Occipital lobe (tissue), 2 donors: ENCODE results near the gene ANGPTL5. TPM values are rescaled to one million over a fixed set of nuclear protein-coding genes. Genes with fewer than 3 reads are reported as not detected.
"Not testable (repeated sequence)": the region's sequence is repeated elsewhere in the genome, so short reads cannot be mapped to it uniquely, and the experiment has no call there.

ENCODE experiments used
- DNase-seq: peaks from one replicate; lab custom pipeline; 2025; lab: John Stamatoyannopoulos, UW
- total RNA-seq: library from RNA; depleted of rRNA; stranded (reverse); fragments of >200 nt; gene quantifications from one replicate; pipeline ENCODE4 v1.2.3, GENCODE V29; 2014

Gene ANGPTL5
- total RNA-seq, 1 donor from 2014 or later, result 0.62 TPM

DNA sequence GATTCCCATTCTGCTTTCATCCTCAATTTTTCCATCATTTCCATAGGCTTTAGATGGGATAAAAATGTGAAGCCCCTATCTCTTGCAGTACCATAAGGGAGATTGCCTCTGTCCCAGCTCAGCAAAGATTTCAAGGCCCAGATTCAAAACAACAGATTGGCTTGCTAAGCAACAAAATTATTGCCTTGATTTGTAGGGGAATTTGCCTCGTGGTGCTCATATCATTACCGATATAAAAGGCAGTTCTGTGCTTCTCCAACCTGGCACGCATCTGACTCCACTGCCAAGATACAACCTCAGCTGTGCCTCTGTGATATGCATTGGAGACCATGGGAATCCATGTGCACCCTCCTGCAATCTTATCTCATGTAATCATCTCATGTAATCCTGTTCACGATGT lies 26.6 kb downstream of the ANGPTL5 start:
- no peak for DNase-seq

DNA sequence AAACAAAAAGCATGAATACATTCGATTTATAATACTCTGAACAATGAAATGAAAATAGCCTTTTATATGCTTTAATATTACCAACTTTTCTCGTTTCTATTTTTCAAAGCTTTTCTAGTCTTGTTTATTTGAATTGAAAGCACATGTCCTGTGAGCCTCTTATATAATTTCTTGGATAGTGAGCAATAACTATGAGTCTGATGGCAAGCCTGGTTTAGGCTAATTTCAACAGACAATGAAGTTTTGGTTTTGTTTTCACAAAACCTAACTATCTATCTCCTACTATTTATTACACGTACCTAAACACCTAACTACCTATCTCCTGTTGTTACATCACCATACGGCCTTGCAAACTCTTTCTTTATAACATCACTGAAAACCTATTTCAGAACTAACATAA lies 30.7 kb downstream of the ANGPTL5 start:
- DNase-seq, result no peak

DNA sequence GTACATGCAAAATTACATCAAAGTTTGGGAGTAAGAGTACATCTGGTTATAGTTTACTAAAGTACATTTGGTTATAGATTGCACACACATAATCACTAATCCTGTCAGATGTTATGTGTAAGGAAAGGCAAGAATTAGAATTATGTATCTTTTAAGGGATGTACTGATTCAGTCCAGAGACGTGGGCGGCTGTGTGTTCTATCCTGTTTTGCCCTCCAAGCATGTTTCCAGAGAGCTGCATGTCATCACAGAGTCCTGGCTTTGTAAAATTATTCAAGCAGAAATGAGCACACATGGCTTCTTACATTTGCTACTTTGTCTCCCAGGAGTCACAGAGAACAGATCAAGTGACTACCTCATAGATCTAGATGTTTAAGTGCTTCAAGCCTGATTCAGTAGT lies 34.7 kb downstream of the ANGPTL5 start:
- no peak for DNase-seq

DNA sequence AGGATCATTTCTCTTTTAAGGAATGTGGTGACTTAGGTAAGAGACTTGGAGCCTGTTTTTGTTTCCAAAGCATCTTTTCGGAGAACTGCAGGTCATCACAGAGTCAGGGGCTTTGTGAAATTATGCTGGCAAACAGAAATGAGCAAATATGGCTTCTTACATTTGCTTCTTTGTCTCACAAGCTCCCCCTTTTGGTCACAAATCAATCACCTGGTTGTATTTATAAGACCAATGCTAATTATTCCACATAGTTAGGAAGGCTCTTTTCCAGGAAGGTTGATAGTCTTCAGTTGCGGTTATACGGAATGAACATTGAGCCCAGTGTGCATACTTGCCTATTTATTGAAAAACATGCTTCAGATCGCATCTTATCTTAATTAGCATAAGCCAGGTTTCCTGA lies 36.1 kb downstream of the ANGPTL5 start:
- DNase-seq, result no peak

DNA sequence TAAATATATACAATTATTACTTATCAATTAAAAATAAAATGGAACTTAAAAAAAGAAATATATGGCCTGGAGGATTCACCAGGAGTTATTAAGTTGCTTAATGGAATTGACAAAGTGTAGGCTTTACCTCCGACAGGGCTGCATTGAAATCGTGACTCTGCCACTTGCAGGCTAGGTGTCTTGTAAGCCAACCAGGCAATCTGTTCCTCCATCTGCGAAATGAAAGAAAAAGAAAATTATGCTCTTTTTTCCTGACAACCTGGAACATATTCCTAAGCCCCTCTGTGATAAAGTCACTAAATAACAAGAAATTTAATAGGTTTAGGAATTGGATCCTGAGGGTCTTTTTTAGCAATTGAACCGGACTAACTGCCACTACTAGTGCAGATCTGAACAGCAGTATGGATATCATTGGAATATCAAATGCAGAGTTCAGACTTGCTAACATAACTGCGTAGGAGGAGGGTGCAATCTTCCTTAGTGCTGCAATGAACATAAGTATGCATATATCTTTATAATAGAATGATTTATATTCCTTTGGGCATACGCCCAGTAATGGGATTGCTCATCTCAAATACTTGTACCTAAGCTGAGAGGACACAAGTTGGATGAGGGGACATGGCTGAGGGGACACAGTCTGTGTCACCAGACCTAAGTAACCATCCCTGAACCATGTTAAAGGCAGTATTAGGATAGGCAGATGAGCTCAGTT lies 44.0 kb downstream of the ANGPTL5 start:
- no peak for DNase-seq

DNA sequence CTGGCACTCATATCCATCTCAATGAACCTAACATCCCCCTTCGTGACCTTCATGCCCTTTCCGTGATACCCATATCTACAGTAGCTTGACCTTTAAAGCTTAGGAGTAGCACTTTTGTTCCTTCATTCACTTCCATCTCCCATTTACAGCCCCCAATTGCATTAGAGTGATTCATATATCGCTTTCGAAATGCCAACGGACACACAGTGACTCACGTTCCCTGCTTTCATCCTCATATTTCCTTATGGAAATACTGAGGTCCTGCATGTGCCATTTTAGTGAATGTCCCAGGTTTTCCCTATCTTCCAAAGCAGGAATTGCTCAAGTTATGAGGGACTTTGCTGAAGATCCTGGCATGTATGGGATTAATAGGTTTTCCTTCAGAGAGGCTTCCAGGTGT lies 45.8 kb downstream of the ANGPTL5 start:
- no peak for DNase-seq

DNA sequence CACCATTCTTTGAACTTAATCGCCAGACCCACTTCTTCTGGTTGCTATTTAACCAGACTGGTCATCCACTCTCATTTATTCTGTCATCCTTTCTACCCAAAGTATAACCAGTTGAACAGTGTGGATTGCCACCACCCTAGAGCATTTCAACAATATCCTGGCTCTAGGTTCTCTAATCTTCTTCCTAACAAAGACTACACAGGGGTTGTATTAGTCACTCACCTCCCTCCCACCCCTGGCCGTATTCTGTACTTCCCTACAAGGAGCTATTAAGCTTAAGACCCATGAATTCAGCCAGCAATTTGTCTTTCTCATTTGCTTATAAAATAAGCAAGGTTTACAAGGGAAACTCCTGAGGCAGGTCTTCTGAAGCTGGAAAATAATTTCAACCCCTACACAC lies 48.4 kb downstream of the ANGPTL5 start:
- no peak for DNase-seq

DNA sequence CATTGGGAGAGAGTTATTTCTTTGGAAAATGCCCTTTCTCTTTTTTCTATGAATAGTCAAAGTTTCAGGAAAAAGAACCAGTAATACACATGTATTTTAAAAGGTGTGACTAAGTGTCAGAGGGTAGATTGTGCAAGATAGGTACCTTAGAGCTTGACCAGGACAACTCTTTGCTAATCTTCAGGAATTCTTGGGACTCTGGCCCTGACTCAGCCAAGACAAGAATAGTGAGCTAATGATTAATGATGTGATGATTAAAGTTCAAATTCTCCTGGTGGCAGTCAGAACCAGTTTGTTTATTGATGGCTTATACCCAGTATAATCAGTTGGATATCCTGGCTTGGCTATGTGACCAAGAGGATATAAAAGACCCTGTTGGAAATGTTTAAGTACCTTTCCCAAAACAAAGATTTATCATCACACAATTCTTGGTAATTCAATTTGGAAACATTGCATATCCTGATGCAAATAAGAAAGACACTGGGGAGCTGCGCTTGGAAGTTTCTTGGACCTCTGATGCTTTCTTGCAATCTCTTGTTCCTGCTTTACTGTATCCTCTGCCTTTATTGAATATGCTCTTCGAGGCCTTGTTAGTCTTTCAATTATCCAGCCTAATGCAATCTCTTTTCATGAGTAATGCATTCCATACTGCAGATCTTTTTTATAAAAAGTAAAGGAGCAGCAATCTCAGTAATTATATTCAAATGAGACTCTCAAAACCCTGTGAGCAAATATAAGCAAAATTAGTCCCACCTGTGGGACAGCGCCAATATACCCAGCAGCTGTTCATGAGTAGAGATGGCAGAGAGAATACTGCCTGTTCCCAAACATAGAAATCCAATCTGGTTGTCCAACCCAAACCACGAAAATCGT lies 49.5 kb downstream of the ANGPTL5 start:
- DNase-seq, result no peak

DNA sequence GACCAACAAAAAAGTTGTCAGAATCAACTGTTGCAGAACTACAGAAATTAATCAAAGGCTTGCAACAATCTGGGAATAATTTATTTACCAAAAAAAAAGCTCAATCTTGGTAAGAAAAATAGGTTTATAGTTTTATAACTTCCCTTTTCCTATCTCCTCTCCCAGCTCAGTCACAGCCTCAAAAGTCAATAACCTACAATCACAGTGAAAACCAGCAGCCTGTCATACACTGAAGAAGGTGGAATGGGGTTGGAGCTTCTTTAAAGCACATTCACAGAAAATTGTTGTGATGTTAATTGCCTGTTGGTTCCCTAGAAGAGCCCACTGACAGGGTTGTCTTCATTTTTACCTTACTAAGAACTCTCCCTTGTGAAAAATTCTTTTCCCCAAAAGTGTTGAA lies 52.2 kb downstream of the ANGPTL5 start:
- DNase-seq, result no peak

DNA sequence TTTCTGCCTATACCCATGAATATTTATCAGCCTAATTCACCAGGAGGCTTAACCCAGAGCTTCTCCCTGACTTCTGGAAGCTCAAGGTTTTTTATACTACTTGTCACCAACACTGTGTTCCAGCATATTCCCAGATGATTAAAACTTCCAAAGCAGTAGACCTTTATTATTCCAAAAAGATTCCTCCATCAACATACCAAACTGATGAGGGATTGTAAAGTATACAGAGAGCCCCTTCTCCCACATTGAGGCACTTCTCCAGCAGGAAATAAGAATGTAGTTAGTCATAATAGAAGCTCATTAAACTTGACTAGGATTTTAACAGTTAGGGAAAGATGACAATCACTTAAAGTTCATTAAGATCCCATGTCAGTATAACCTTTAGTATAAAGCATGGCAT lies 53.0 kb downstream of the ANGPTL5 start:
- no peak for DNase-seq

DNA sequence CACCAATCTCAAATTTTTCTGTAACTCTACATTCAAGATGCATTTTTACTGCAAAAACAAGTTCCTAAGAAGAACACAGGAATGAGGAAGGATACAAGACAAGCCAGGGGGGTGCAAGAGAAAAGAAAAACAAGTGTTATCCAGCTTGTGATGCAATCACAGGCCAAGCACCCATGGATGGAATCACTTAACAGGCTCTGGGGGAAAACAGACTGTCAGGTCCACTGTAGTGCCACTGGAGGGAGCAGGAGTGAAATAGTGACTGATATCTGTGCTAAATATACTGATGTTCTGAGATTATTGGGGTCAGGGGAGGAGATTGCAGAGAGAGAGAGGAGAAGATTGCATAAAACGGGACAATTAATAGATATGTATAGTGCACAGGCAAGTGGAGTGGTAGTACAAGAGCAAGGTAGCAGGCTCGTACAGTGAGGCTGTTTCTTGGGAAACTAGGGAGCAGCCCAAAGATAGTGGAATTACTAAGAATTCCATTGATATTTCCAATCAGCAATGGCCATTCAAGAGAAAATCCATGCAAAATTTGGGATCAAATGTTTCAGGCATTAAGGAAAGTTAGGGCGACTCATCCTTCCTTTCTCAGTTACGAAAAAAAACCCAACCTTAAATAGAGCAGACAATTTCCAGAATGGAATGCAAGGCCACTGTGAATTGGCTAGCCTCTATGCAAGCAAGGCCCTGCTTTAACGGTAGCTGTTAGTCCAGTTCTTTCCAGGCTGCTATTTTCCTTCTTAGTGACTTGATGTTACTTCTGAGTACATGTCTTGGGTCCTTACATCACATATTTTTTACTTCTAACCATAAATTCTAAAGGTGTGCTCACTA lies 53.7 kb downstream of the ANGPTL5 start:
- no peak for DNase-seq

DNA sequence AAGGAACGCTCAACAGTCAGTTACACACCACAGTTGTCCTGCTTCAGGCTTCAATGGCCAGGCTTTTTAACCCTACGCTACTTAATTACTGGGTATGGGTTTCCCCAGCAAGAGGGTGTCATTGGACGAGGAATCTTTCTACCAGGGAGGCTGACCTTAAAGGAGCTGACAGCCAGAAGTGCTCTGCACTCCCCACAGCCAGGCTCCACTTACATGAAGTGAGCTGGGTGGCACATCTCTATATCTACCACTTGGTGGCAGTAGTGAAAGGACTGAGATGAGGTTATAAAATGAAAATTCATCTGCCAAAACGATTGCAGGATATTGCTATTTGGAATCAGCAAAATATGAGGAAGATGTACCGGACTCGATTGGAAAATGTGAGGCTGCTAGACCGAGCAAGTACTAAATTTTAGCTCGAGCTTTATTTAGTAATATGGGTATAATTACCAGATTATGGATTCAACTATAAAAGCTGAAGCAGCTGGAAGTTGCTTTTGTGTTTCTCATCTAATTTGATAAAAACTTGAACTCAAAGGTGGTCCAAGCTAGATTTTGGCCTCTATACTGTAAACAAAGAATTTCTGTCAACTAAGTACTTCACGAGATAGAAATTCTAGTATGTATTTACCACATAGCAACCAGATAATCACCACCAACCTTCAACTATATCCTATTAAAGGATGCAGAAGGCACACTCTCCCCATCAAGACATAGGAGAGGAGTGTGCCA lies 55.5 kb downstream of the ANGPTL5 start:
- no peak for DNase-seq

DNA sequence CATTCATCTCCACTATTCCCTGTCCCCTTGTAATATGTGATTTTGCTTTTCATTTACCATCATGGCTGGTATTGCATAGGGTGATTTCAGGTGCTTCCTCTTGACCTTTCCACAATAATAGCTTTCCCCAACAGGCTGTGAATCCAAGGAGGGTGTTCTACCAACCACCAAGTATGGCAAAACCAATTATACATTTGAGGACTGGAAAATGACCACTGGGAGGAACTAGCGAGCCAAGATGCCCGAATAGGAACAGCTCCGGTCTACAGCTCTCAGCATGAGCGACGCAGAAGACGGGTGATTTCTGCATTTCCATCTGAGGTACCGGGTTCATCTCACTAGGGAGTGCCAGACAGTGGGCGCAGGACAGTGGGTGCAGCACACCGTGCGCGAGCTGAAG lies 64.1 kb downstream of the ANGPTL5 start:
- not testable (repeated sequence) for DNase-seq

DNA sequence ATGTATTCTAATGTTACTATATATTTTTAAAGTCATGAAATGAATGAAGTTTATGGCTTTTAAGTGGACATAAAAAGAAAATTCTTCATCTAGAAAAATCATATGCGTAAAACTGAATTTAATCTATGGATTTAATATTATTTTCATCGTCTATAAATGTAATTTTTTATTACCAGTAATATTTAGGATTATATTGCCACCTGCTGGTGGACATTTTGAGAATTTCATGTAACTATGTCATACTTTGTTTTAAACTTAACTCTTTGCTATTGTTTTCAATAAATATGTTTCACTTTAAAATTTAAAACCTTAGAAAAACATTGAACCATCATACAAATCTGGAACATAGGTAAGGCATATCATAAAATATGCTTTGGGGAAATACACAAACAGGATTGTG lies 68.1 kb downstream of the ANGPTL5 start:
- DNase-seq, result no peak

DNA sequence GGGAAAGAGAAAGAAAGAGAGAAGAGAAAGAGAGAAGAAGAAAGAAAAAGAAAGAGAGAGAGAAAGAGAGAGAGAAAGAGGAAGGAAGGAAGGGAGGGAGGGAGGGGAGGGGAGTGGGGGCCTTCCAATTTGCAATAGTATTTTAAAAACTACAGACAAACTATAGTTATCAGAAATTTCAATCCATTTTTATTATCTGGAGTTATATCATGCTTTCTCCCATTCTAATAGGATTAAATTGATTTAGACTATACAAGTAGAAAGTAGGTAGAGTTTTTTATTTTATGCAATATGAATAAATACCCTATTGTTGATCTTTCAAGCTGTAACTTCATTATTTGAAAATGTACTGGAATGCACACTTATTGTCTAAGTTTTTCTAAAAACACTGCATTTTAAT lies 71.7 kb downstream of the ANGPTL5 start:
- DNase-seq, result no peak

DNA sequence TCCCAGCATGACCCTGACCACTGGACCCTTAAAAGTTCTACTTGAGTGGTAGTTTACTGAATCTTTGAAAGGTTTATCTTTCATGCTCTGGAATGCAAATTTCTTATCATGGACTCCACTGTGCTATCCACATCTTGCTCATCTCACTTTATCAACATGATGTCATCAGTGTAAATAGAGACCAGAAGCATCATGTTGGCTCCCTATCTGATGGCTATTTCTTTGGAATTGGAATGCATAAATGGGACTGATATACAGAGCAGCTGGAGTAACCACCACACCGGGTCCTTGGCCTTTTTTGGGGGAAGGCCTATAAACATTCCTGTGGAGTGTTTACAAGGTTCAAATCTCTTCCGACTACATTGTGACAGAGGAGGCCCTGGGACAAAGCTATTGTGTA lies 75.6 kb downstream of the ANGPTL5 start:
- no peak for DNase-seq

Other genes starting within 250 kb of the ANGPTL5 start
- gene CEP126, start 1.5 kb downstream of the ANGPTL5 start, total RNA-seq, result 9.4 TPM
- 4.8 TPM for gene CFAP300, start 130.9 kb upstream of the ANGPTL5 start, total RNA-seq
- 18.7 TPM for gene YAP1, start 193.9 kb upstream of the ANGPTL5 start, total RNA-seq